Activated CD4-positive, alpha-beta memory T cell treated with anti-CD3 and anti-CD28 coated beads for 36 hours (primary cell): Measurements from ENCODE around the gene INSR. TPM values are rescaled to one million over a fixed set of nuclear protein-coding genes. Genes with fewer than 3 reads are reported as not detected.
"Not testable (repeated sequence)": the region's sequence is repeated elsewhere in the genome, so short reads cannot be mapped to it uniquely, and the experiment has no call there.

Source experiments
- CTCF ChIA-PET: fragments of 350-600 bp; sonication (Branson Sonifier 250); formaldehyde crosslinking; loops from one replicate; lab custom pipeline; 2021; ENCODE audit warnings: antibody characterized with exemption, inconsistent platforms; lab: Charles Lee
- POLR2A ChIA-PET: fragments of 350-600 bp; sonication (Branson Sonifier 250); formaldehyde crosslinking; loops from one replicate; lab custom pipeline; 2021; ENCODE audit warnings: antibody characterized with exemption; lab: Charles Lee
- DNase-seq: peaks from one replicate; pipeline ENCODE4 v3.0.0-alpha.2; 2020
- H3K27ac Mint-ChIP-seq: one replicate; pipeline ENCODE4 v1.8.0; 2021; ENCODE audit warnings: mixed read lengths
- H3K27me3 Mint-ChIP-seq: one replicate; pipeline ENCODE4 v1.8.0; 2021; ENCODE audit warnings: mixed read lengths
- H3K36me3 Mint-ChIP-seq: one replicate; pipeline ENCODE4 v1.8.0; 2021; ENCODE audit warnings: mixed read lengths
- H3K4me1 Mint-ChIP-seq: one replicate; pipeline ENCODE4 v1.8.0; 2021; ENCODE audit warnings: low read depth, mixed read lengths
- H3K4me3 Mint-ChIP-seq: one replicate; pipeline ENCODE4 v1.8.0; 2021; ENCODE audit warnings: mild to moderate bottlenecking, mixed read lengths
- H3K9me3 Mint-ChIP-seq: one replicate; pipeline ENCODE4 v1.8.0; 2021; ENCODE audit warnings: mixed read lengths
- intact Hi-C: fragments of 100-400 bp; cut with micrococcal nuclease; formaldehyde crosslinking; loops from one replicate; pipeline ENCODE4 v1.15.1; 2023
- total RNA-seq, 2 experiments: library from RNA; stranded (reverse); gene quantifications; one replicate each; pipeline ENCODE4 v1.2.3, GENCODE V29; 2021

INSR gene
- total RNA-seq, 2 experiments from 2014 or later: 2.9 to 3.3 TPM

DNA sequence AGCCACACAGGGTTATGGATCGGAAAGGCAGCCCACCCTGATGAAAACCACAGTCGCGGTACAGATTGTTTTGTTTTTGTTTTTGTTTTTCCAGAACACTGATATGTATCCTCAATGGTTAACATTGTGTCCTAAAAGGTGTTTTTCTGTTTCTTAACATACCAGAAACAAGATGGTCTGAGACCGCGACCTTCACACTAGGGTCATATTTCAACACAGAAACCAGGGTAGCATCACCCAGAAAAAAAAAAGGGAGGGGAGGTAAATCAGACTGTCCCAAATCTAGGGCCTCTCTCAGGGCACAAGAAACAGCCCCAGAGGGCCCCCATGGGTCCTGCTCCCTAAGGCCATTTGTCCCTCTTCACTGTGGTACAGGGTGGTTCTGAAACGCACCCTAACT is 66.5 kb downstream of the INSR start:
- intact Hi-C loops: no loop called here
- POLR2A ChIA-PET: no interaction called here

GRCh38 chr19:7227149-7227548 is 67.1 kb downstream of the INSR start:
- H3K9me3 Mint-ChIP-seq, H3K36me3 Mint-ChIP-seq: not testable (repeated sequence)

More for the DNA sequence above, 66.5 kb downstream of the INSR start:
- peaks cover 22% of the 10 kb centered on the region for H3K27me3 Mint-ChIP-seq
- DNase-seq: no peak
- no peak overlapping the region for H3K27ac Mint-ChIP-seq
- CTCF ChIA-PET: no interaction called here
- peaks cover 7% of the 10 kb centered on the region for H3K4me1 Mint-ChIP-seq
- no peaks in the 10 kb centered on the region for H3K9me3 Mint-ChIP-seq
- no peak overlapping the region for H3K4me3 Mint-ChIP-seq
- no peaks in the 10 kb centered on the region for H3K36me3 Mint-ChIP-seq

GRCh38 chr19:7226739-7227138 is 67.5 kb downstream of the INSR start:
- Mint-ChIP-seq H3K27me3 (peaks cover 22% of the 10 kb centered on the region), H3K4me3 (no peak overlapping the region), H3K9me3 (no peaks in the 10 kb centered on the region), H3K36me3 (no peaks in the 10 kb centered on the region), H3K27ac (no peak overlapping the region), H3K4me1 (peaks cover 7% of the 10 kb centered on the region)
- intact Hi-C loops: no loop called here
- CTCF ChIA-PET: no interaction called here
- no peak for DNase-seq
- POLR2A ChIA-PET: no interaction called here

More at GRCh38 chr19:7227149-7227548, 67.1 kb downstream of the INSR start:
- H3K4me1 Mint-ChIP-seq, CTCF ChIA-PET, POLR2A ChIA-PET, DNase-seq, intact Hi-C loops, H3K27ac Mint-ChIP-seq, H3K4me3 Mint-ChIP-seq: not testable (repeated sequence)
- H3K27me3 Mint-ChIP-seq: peaks cover 22% of the 10 kb centered on the region

- Mint-ChIP-seq H3K27ac (no peak overlapping the region), H3K4me1 (peaks cover 7% of the 10 kb centered on the region), H3K9me3 (no peaks in the 10 kb centered on the region), H3K4me3 (no peak overlapping the region), H3K27me3 (peaks cover 24% of the 10 kb centered on the region), H3K36me3 (no peaks in the 10 kb centered on the region)
- DNase-seq: no peak
- ChIA-PET POLR2A (no interaction called here), CTCF (no interaction called here)
- intact Hi-C loops: no loop called here
These were observed 68.5 kb downstream of the INSR start for GRCh38 chr19:7225741-7226140.

- H3K4me3 Mint-ChIP-seq: no peak overlapping the region
- peaks cover 7% of the 10 kb centered on the region for H3K4me1 Mint-ChIP-seq
- CTCF ChIA-PET: no interaction called here
- no peaks in the 10 kb centered on the region for H3K9me3 Mint-ChIP-seq
- intact Hi-C loops: no loop called here
- POLR2A ChIA-PET: no interaction called here
- peaks cover 25% of the 10 kb centered on the region for H3K27me3 Mint-ChIP-seq
- H3K27ac Mint-ChIP-seq: no peak overlapping the region
- no peak for DNase-seq
- H3K36me3 Mint-ChIP-seq: no peaks in the 10 kb centered on the region
These were observed 69.2 kb downstream of the INSR start for GRCh38 chr19:7224995-7225394.

DNA sequence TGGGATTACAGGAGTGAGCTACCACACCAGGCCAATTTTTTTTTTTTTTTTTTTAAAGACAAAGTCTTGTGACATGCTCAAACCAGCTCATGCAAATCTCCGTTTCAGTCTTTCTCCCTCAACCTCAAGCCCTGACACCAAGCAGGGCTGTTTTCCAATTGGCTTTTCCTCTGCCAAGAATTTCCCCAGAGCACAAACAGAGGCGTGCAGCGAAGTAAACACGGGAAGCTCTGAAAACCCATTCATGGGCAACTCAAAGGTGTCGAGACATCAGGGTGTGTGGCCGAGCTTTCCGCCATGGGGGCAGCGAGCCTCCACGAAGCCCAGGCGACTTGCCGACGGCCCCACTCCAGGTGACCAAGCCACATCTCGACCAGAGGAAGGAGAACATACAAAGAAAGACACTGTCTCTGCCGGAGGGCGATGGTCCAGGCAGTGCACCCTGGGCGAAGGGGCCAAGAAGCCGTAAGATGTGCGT is 70.0 kb downstream of the INSR start:
- POLR2A ChIA-PET: interaction anchor here (0.6 kb wide), 1 partner anchor 48 kb away, joined by 5 read pairs; no protein-coding TSS in a partner anchor
- Mint-ChIP-seq H3K9me3 (no peaks in the 10 kb centered on the region), H3K27me3 (peaks cover 28% of the 10 kb centered on the region), H3K27ac (no peak overlapping the region), H3K36me3 (no peaks in the 10 kb centered on the region), H3K4me1 (peaks cover 9% of the 10 kb centered on the region), H3K4me3 (no peak overlapping the region)
- intact Hi-C loops: no loop called here
- CTCF ChIA-PET: no interaction called here
- DNase-seq: no peak

DNA sequence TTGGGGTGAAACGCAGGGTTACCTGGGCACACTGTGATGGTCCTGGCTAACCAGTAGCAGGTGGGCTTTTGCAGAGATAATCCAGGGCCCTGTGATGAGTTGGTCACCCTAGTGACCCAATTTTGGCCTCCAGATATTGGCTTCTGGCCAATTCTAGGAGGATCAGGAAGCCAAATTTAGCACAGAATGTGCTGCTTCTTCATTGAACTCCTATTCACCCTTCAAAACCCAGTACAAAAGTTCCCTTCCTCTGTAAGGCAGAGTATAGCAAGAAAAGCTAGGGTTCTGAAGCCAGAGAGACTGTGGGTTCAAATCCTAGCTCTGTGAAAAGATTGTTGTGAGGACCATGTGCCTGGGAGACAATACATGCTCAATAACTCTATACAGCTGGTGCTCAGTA is 70.8 kb downstream of the INSR start:
- CTCF ChIA-PET: interaction anchor here (0.7 kb wide), 1 partner anchor 52 kb away, joined by 6 read pairs; no protein-coding TSS in a partner anchor

DNA sequence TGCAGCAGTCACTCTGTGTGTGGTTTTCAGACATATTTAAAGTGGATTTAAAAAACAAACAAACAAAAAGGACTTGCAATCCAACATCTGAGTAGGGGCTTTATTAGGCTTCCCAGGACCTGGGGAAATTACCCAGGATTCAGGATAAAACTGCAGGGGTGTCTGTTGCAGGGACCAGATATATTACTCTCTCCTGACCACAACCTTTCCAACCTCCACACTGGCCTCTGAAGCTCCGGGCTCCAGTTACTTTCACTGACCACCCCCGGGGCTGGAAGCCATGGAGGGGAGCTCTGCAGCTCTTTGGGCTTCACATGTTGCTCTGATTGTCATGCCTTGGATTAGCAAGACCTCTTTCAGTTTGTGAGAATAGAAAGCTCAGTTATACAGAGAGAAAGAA is 75.2 kb downstream of the INSR start:
- Mint-ChIP-seq H3K27me3 (peaks cover 14% of the 10 kb centered on the region), H3K27ac (no peak overlapping the region), H3K9me3 (no peaks in the 10 kb centered on the region), H3K4me3 (no peak overlapping the region), H3K36me3 (no peaks in the 10 kb centered on the region), H3K4me1 (peaks cover 33% of the 10 kb centered on the region)
- intact Hi-C loops: loop anchor here (5.0 kb wide), 1 partner anchor 42 kb away; no protein-coding TSS in a partner anchor
- ChIA-PET POLR2A (no interaction called here), CTCF (no interaction called here)
- DNase-seq: no peak

More for the DNA sequence above, 70.8 kb downstream of the INSR start:
- intact Hi-C loops: no loop called here
- H3K27ac Mint-ChIP-seq: no peak overlapping the region
- H3K27me3 Mint-ChIP-seq: peaks cover 24% of the 10 kb centered on the region
- H3K4me1 Mint-ChIP-seq: peaks cover 9% of the 10 kb centered on the region
- H3K4me3 Mint-ChIP-seq: no peak overlapping the region
- DNase-seq: no peak
- H3K9me3 Mint-ChIP-seq: no peaks in the 10 kb centered on the region
- POLR2A ChIA-PET: interaction anchor here (0.6 kb wide), 1 partner anchor 49 kb away, joined by 5 read pairs; no protein-coding TSS in a partner anchor
- H3K36me3 Mint-ChIP-seq: no peaks in the 10 kb centered on the region

DNA sequence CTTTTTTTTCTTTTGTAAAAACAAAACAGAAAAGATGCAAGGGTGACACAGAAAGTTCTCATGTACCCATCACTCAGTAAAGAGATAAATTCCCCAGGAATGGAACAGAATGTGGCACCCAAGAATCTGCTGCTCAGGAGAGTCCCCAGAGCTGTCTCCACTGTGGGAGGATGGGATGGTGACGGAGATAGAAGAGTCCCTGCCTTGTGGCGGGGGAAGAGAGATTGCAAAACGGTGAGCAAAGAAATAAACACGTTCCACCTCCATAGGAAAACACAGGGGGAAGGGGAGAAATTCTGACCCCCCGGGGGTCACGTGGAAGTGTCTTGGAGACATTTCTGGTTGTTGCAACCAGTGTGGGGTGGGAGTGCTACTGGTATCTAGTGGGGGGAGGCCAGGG is 76.4 kb downstream of the INSR start:
- H3K27ac Mint-ChIP-seq: no peak overlapping the region
- H3K9me3 Mint-ChIP-seq: no peaks in the 10 kb centered on the region
- no peaks in the 10 kb centered on the region for H3K36me3 Mint-ChIP-seq
- intact Hi-C loops: loop anchor here (5.0 kb wide), 1 partner anchor 41 kb away; no protein-coding TSS in a partner anchor
- peaks cover 42% of the 10 kb centered on the region for H3K4me1 Mint-ChIP-seq
- no peak overlapping the region for H3K4me3 Mint-ChIP-seq
- no peak for DNase-seq
- ChIA-PET POLR2A (no interaction called here), CTCF (no interaction called here)
- H3K27me3 Mint-ChIP-seq: peaks cover 12% of the 10 kb centered on the region

- CTCF ChIA-PET: no interaction called here
These were observed 77.8 kb downstream of the INSR start for GRCh38 chr19:7216373-7216902.

GRCh38 chr19:7215176-7215575 is 79.0 kb downstream of the INSR start:
- no peaks in the 10 kb centered on the region for H3K9me3 Mint-ChIP-seq
- H3K4me1 Mint-ChIP-seq: peaks cover 42% of the 10 kb centered on the region
- intact Hi-C loops: loop anchor here (5.0 kb wide), 1 partner anchor 38 kb away; no protein-coding TSS in a partner anchor
- no peak overlapping the region for H3K4me3 Mint-ChIP-seq
- no peaks in the 10 kb centered on the region for H3K36me3 Mint-ChIP-seq
- ChIA-PET POLR2A (no interaction called here), CTCF (interaction anchor here (0.7 kb wide), 1 partner anchor 32 kb away, joined by 3 read pairs; no protein-coding TSS in a partner anchor)
- DNase-seq: peak; percentile 29
- no peak overlapping the region for H3K27ac Mint-ChIP-seq
- H3K27me3 Mint-ChIP-seq: peaks cover 10% of the 10 kb centered on the region

More at GRCh38 chr19:7216373-7216902, 77.8 kb downstream of the INSR start:
- Mint-ChIP-seq H3K27ac (no peak overlapping the region), H3K4me1 (peaks cover 42% of the 10 kb centered on the region), H3K4me3 (no peak overlapping the region), H3K9me3 (no peaks in the 10 kb centered on the region), H3K27me3 (peaks cover 12% of the 10 kb centered on the region), H3K36me3 (no peaks in the 10 kb centered on the region)
- POLR2A ChIA-PET: no interaction called here
- intact Hi-C loops: loop anchor here (5.0 kb wide), 1 partner anchor 39 kb away; no protein-coding TSS in a partner anchor
- DNase-seq: peak; percentile 79

- DNase-seq: no peak
- Mint-ChIP-seq H3K9me3 (no peaks in the 10 kb centered on the region), H3K27ac (no peak overlapping the region), H3K4me3 (no peak overlapping the region), H3K4me1 (peaks cover 45% of the 10 kb centered on the region), H3K27me3 (peaks cover 7% of the 10 kb centered on the region), H3K36me3 (no peaks in the 10 kb centered on the region)
- intact Hi-C loops: loop anchor here (5.0 kb wide), 1 partner anchor 37 kb away; no protein-coding TSS in a partner anchor
- ChIA-PET CTCF (interaction anchor here (0.7 kb wide), 1 partner anchor 32 kb away, joined by 3 read pairs; no protein-coding TSS in a partner anchor), POLR2A (no interaction called here)
These were observed 79.7 kb downstream of the INSR start for GRCh38 chr19:7214324-7215089.
